ENCODE results near the gene RAB33A.
"Not testable (repeated sequence)": the region's sequence is repeated elsewhere in the genome, so short reads cannot be mapped to it uniquely, and the experiment has no call there.

The RAB33A gene

GRCh38 chrX:130172127-130172845 lies 524 bp downstream of the RAB33A start:
- DNase-seq (ENCODE audit: low read depth in 2 of 2): no peak

- peak in 1 of 2 donors; percentile 25 for DNase-seq (ENCODE audit: low read depth in 2 of 2)
These were observed 1.6 kb downstream of the RAB33A start for GRCh38 chrX:130173190-130173895.

GRCh38 chrX:130174045-130174704 lies 2.4 kb downstream of the RAB33A start:
- no peak for DNase-seq (ENCODE audit: low read depth in 2 of 2)

- DNase-seq (ENCODE audit: low read depth in 2 of 2): no peak
These were observed 3.2 kb downstream of the RAB33A start for GRCh38 chrX:130174937-130175336.

GRCh38 chrX:130176354-130176776 lies 4.6 kb downstream of the RAB33A start:
- DNase-seq (ENCODE audit: low read depth in 2 of 2): no peak

- DNase-seq (ENCODE audit: low read depth in 2 of 2): no peak
These were observed 5.2 kb downstream of the RAB33A start for GRCh38 chrX:130176942-130177341.

GRCh38 chrX:130179170-130179569 lies 7.4 kb downstream of the RAB33A start:
- DNase-seq (ENCODE audit: low read depth in 2 of 2): no peak

GRCh38 chrX:130179579-130180215 lies 7.9 kb downstream of the RAB33A start:
- DNase-seq (ENCODE audit: low read depth in 2 of 2): no peak

- DNase-seq (ENCODE audit: low read depth in 2 of 2): no peak
These were observed 12.4 kb downstream of the RAB33A start for GRCh38 chrX:130184168-130184567.

- DNase-seq (ENCODE audit: low read depth in 2 of 2): no peak
These were observed 13.1 kb downstream of the RAB33A start for GRCh38 chrX:130184857-130185256.

- DNase-seq (ENCODE audit: low read depth in 2 of 2): no peak
These were observed 14.9 kb downstream of the RAB33A start for GRCh38 chrX:130186651-130187050.

GRCh38 chrX:130190801-130191200 lies 19.0 kb downstream of the RAB33A start:
- no peak for DNase-seq (ENCODE audit: low read depth in 2 of 2)

GRCh38 chrX:130196466-130196865 lies 24.7 kb downstream of the RAB33A start:
- DNase-seq (ENCODE audit: low read depth in 2 of 2): no peak

- no peak for DNase-seq (ENCODE audit: low read depth in 2 of 2)
These were observed 25.7 kb downstream of the RAB33A start for GRCh38 chrX:130197464-130197863.

GRCh38 chrX:130204647-130205046 lies 32.9 kb downstream of the RAB33A start:
- DNase-seq (ENCODE audit: low read depth in 2 of 2): no peak

GRCh38 chrX:130211415-130212186 lies 39.8 kb downstream of the RAB33A start:
- DNase-seq (ENCODE audit: low read depth in 2 of 2): no peak

- no peak for DNase-seq (ENCODE audit: low read depth in 2 of 2)
These were observed 40.6 kb downstream of the RAB33A start for GRCh38 chrX:130212371-130212770.

- no peak for DNase-seq (ENCODE audit: low read depth in 2 of 2)
These were observed 41.6 kb downstream of the RAB33A start for GRCh38 chrX:130213376-130213775.

GRCh38 chrX:130216320-130216719 lies 44.6 kb downstream of the RAB33A start:
- no peak for DNase-seq (ENCODE audit: low read depth in 2 of 2)

- DNase-seq (ENCODE audit: low read depth in 2 of 2): no peak
These were observed 53.0 kb downstream of the RAB33A start for GRCh38 chrX:130224810-130225209.

GRCh38 chrX:130228871-130229270 lies 57.1 kb downstream of the RAB33A start:
- no peak for DNase-seq (ENCODE audit: low read depth in 2 of 2)

- not testable (repeated sequence) for DNase-seq (ENCODE audit: low read depth in 2 of 2)
These were observed 59.4 kb downstream of the RAB33A start for GRCh38 chrX:130231184-130231583.
